Left renal cortex interstitium (tissue), 4 donors: ENCODE results near the gene ADGRL2. TPM values are rescaled to one million over a fixed set of nuclear protein-coding genes. Genes with fewer than 3 reads are reported as not detected.

Experiments
- DNase-seq, 4 donors: peaks; one replicate each; pipeline ENCODE4 v3.0.0-alpha.2; 2013; ENCODE audit warnings: low read depth in 4 of 4, low spot score in 2 of 4, missing footprints in 1 of 4
- polyA plus RNA-seq, 4 donors: library from polyadenylated mRNA; unstranded; fragments of 120-200 nt; gene quantifications; one replicate each; pipeline ENCODE4 v1.2.1, GENCODE V29; 2013; ENCODE audit not compliant: insufficient read length in 4 of 4

The ADGRL2 gene
- 100 to 1,000 TPM; 145 to 177 (median 158) TPM for polyA plus RNA-seq

DNA sequence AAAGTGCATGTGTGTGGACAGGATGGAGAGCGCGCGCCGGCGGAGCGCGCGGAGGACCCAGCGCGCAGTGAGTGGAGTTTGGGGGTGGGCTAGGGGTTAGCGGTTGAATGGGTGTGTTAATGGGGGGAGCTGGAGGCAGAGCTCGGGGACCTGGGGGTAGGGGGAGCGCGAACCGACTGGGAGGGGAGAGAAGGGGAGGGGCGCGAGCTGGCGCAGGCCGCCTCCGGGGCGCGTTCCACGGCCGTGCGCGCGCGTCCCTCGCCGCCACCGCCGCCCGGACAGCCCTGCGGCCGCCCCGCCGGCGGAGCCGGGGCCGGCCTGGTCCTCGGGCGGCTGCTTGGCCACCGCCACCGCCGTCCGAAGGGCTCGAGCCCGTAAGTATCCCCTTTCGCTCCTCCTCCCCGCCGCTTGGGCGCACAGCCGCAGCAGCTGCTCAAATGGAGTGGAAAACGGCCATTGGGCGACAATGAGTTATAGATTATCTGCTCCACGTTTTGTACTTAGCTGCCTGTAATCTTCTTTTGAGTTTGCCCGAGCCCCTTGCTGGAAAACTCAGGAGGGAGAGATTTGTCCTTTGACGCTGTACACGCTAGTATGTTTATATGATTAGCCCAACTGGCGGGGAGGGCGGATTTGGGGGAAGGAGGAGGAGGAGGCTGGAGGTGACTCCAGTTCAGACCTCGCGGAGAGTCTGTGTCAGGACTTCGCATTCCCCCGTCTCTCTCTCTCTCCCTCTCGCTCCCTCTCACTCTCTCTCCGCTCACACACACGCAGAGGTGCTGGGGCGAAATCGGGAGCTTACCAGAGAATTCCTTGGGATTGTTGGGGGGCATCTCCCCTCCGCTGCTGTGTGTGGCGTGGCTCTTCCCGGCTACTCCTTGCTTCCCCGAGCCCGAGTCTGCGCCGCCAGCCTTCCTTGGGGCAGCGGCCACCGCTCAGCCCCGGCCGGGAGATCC lies at the start of gene ADGRL2:
ADGRL2 (plus strand) TSS at position 240 of the 956 bp plus-strand sequence. CDS start 36,051 bp downstream, outside the sequence.
- DNase-seq, result peak; percentile 81 to 98 (median 90)

DNA sequence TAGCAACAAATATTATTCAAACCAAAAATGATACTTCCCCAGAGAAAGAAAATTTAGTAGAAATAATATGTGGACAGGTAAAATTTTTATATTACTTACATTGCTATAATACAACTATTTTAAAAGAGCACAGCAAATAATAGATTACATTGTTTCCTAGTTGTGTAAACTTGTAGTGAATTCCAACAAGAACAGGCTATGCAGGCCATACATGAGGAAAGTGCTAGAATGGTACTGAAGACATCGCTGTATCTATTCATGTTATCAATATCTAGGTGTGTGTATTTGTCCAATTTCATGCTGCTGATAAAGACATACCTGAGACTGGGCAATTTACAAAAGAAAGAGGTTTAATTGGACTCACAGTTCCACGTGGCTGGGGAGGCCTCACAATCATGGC lies 47.9 kb upstream of the ADGRL2 start:
- DNase-seq, result no peak

DNA sequence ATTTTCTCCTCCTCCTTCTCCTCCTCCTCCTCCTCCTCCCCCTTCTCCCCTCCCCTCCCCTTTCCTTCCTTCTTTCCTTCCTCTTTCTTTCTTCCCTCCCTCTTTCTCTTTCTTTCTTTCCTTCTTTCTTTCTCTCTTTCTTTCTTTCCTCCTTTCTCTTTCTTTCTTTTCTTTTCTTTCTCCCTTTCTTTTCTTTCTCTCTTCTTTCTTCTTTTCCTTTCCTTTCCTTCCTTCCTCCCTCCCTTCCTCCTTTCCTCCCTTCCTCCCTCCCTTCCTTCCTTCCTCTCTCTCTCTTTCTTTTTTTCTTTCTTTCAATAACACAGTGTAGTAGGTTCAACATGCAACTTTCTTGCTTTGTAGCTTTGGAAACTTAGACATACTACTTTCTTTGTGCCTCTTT lies 46.3 kb upstream of the ADGRL2 start:
- DNase-seq, result no peak

DNA sequence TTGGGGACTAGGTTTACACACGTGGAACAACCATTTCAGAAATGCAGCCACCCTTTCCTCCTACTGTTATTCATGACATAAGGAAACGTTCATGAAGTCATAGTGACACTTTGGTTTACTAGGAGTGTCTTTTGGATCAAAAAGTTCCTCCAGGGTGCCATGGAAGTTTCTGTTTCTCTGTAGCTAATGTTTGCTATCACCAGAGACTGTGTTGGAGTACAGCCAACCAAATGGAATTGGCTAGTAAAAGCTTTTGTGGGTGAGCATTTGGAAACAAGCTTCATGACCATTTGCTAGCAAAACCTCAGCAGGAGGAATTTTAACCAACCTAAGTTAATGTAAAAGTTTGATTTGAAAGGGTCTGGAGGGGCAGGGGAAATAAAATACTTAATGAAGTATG lies 43.9 kb upstream of the ADGRL2 start:
- no peak for DNase-seq

DNA sequence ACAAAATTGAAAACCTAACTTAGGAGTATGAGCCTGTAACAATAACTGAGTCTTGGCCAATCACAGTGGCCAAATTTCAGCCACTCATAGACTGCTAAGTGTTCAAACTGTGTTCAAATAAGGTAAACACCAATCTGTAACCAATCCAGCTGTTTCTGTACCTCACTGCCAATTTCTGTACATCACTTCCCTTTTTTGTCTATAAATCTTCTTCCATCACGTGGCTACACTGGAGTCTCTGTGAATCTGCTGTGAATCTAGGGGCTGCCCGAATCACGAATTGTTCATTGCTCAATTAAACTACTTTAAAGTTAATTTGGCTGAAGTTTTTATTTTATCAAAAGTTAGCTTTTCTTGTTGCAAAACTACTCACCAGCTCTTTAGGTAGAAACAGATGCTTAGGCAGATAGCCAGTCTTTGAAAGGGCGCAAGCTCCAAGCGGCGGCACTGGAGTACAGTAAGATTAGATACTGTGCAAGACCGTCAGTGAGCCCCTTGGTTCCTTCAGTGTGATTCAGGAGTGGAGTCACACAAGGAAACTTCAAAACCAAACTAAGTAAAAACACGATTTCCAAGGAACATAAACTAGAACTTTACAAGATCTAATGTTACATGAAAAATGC lies 43.2 kb upstream of the ADGRL2 start:
- DNase-seq, result no peak

- DNase-seq, result no peak
Measured at GRCh38 chr1:81758181-81758580, 42.6 kb upstream of the ADGRL2 start.

- no peak for DNase-seq
Measured at GRCh38 chr1:81760477-81761097, 40.1 kb upstream of the ADGRL2 start.

GRCh38 chr1:81775510-81775909 lies 25.2 kb upstream of the ADGRL2 start:
- no peak for DNase-seq

DNA sequence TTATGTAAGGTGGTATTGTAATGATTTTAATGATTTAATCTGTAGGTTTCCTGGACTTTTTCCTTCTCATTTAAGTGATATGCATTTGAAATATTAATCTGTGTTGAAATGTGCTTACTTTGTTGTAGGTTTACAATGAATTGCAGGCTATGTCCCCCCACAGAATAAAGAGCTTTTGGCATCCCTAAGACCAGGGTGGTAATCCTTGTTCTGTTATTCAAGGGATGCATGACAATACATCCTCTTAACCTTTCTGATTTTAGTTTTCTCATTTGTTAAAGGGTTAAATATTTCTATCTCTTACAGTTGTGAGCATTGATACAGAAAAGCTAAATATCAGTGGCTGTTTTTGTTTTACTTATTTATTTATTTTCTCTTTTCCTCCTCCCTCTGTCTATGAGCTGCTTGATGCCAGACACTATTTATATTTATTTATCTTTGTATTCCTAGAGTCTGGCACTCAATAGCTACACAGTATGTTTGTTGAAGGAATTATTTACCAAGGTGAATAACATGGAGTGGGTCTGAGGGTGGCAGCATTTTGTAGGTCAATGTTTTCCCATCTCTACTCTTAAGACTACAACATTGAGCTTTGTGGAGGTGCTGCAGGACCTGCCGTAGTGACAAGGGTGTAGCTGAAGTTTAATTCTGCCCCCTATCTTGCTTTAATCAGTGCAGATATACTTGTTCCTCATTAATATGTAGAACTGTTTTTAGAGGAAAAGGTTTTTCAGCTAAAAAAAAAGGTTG lies 19.9 kb upstream of the ADGRL2 start:
- DNase-seq, result no peak

DNA sequence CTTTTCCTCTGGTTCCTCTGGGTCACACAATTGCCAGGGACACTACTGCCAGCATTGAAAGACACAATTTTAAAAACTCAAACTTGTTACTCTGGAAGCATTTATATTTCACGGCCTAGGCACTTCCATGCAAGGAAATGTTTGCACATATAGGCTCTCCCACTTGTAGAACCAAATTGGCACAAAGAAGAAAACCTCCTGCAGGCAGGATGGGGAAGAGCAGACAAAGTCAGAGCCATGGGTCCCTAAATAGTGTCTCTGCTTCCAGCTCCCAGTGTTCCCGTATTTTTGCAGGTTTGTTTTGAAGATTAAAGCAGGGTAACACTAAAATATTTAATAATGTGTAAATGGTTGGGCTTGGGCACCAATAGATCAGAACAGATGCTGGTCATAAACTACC lies 19.0 kb upstream of the ADGRL2 start:
- no peak for DNase-seq

GRCh38 chr1:81792184-81792583 lies 8.6 kb upstream of the ADGRL2 start:
- DNase-seq, result no peak

DNA sequence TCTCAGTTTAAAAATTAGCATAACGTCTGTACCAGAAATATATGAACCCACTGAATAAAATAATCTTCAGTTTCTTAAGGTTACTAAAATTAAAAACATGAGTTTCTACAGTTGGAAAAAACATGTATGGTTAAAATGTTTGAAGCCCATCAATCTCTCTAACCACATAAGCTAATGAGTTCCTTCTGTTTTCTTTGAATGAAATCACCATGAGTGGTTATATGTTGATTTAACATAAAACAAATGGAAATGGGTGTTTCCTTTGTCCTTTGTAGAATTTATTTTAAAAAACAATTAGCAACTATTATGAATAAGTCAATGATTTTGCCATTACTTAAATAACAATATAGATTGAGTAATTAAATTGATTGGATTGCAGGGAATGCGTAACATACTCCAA lies 3.0 kb upstream of the ADGRL2 start:
- no peak for DNase-seq

GRCh38 chr1:81799939-81800694 lies 617 bp upstream of the ADGRL2 start:
- peak; percentile 66 to 91 (median 78) for DNase-seq

- no peak for DNase-seq
Measured at GRCh38 chr1:81801651-81802456, 1.1 kb downstream of the ADGRL2 start.

DNA sequence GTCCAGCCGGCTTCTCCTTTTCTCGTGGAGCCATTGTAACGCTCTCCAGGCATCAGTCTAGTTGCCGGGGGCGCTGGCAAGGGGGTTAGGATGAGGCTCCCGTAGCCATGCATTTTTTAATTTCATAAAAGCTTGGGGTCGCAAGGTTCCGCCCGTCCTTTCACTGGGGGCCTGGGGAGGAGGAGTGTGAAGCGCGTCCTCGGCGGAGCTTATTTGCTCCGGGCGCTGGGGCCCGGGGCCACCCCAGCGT lies 1.6 kb downstream of the ADGRL2 start:
- no peak for DNase-seq

- peak in 2 of 4 donors; percentile 46 to 65 for DNase-seq
Measured at GRCh38 chr1:81802707-81803430, 2.1 kb downstream of the ADGRL2 start.

DNA sequence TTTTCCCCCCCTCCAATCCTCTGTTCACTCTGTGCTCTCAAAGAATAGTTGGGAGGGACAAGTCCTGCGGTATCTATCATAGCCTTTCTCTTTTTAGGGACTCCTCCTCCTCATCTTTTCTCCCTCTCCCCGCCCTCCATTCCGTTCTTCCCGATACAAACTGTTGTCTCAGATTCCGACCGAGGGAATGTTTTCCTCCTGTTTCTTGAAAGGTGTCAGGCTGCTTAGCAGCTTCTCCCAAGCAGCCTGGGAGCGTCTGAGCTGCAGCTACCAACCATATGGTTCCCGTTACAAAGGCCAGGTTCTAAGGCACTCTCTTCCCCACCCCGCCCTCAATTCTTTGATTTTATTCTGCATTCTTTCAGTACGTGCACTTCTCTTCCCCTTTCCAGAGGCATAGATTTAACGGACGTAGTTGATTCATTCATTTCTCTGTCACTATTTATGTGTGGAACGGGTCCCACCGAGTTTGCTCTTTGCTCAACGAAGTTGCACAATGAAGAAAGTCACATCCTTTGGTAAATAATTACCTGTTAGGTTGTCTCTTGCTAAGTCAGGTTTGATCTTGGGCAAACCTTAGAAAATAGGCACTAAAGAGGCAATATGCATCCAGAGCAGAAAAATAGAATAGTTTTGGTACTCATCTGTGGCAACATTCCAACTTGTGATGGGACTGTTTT lies 2.8 kb downstream of the ADGRL2 start:
- peak in 3 of 4 donors; percentile 44 to 85 (median 62) for DNase-seq

DNA sequence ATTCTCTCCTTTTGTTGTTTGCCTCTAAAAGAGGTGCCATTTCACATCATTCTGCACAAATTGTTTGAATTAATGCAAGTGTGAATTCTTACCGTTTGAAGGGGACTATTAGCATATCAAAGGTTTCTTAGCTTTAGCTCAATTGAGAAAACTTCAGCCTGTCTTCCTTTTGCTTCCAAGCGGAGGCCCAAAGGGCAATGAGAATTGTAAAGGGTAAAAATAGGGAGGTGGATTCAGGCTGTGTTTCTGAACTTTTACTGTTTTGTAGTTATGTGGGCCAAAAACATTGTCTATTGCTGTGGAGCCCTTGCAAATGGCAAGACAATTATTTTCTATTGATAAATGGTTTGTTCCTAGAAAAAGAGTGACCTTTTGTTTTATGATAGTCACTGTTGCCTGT lies 3.6 kb downstream of the ADGRL2 start:
- no peak for DNase-seq
